GM19397 (cell line): ENCODE results near the gene HSD3B7.
"Not testable (repeated sequence)": the region's sequence is repeated elsewhere in the genome, so short reads cannot be mapped to it uniquely, and the experiment has no call there.

ENCODE experiments used
- ATAC-seq: cut with Tn5 transposase; IDR thresholded peaks from one replicate; pipeline ENCODE4 v1.9.1; 2021; ENCODE audit warnings: mild to moderate bottlenecking, moderate library complexity; ENCODE audit not compliant: unreplicated experiment

The HSD3B7 gene

GRCh38 chr16:30984669-30985400, at the start of gene HSD3B7:
TSS of gene HSD3B7 (plus strand) at chr16:30985207. CDS start at chr16:30985659, 452 bp downstream.
- no peak for ATAC-seq

- ATAC-seq, result no peak
Observed at GRCh38 chr16:30937692-30938091, 47.3 kb upstream of the HSD3B7 start.

- ATAC-seq, result not testable (repeated sequence)
Observed at GRCh38 chr16:30939571-30939970, 45.4 kb upstream of the HSD3B7 start.

- peak; percentile 84 for ATAC-seq
Observed at GRCh38 chr16:30941600-30942425, 43.2 kb upstream of the HSD3B7 start.

- ATAC-seq, result no peak
Observed at GRCh38 chr16:30942426-30942806, 42.6 kb upstream of the HSD3B7 start.

- no peak for ATAC-seq
Observed at GRCh38 chr16:30944352-30944751, 40.7 kb upstream of the HSD3B7 start.

GRCh38 chr16:30946671-30947540, 38.1 kb upstream of the HSD3B7 start:
- ATAC-seq, result no peak

GRCh38 chr16:30947541-30947858, 37.5 kb upstream of the HSD3B7 start:
- no peak for ATAC-seq

- ATAC-seq, result no peak
Observed at GRCh38 chr16:30947859-30948666, 36.9 kb upstream of the HSD3B7 start.

GRCh38 chr16:30948667-30949649, 36.0 kb upstream of the HSD3B7 start, which contains the start of gene ORAI3:
TSS of gene ORAI3 (plus strand) at chr16:30949068. CDS start at chr16:30949290, 222 bp downstream.
- peak; percentile 54 for ATAC-seq

GRCh38 chr16:30949650-30950515, 35.1 kb upstream of the HSD3B7 start:
- peak; percentile 36 for ATAC-seq

GRCh38 chr16:30950516-30951065, 34.4 kb upstream of the HSD3B7 start:
- ATAC-seq, result no peak

GRCh38 chr16:30951193-30951592, 33.8 kb upstream of the HSD3B7 start:
- no peak for ATAC-seq

GRCh38 chr16:30951750-30952149, 33.3 kb upstream of the HSD3B7 start:
- ATAC-seq, result no peak

- no peak for ATAC-seq
Observed at GRCh38 chr16:30953111-30953510, 31.9 kb upstream of the HSD3B7 start.

GRCh38 chr16:30953511-30954124, 31.4 kb upstream of the HSD3B7 start:
- ATAC-seq, result no peak

GRCh38 chr16:30954993-30955392, 30.0 kb upstream of the HSD3B7 start:
- ATAC-seq, result no peak
